Transverse colon (tissue), 4 donors: Measurements from ENCODE around the gene TLE3.

ENCODE experiments used
- EP300 ChIP-seq: sonication (generic); formaldehyde crosslinking; IDR thresholded peaks from one replicate; pipeline ENCODE4 v1.6.1; 2017; ENCODE audit warnings: antibody characterized with exemption, low read depth
- POLR2A ChIP-seq: fragments of 450-650 bp; IDR thresholded peaks from one replicate; pipeline ENCODE4 v1.6.1; 2016; ENCODE audit warnings: antibody characterized with exemption, mild to moderate bottlenecking, moderate library complexity
- POLR2AphosphoS5 ChIP-seq, 3 donors: sonication (generic); formaldehyde crosslinking; IDR thresholded peaks; one replicate each; pipeline ENCODE4 v1.6.1; 2016; ENCODE audit warnings: antibody characterized with exemption in 3 of 3
- TF ChIP-seq, protein P1 (sequence below), 5 experiments: fragments of 200-600 bp in 3 of 5; fragments of 450-650 bp in 2 of 5; sonication (generic) in 3 of 5; IDR thresholded peaks; 1 replicate in 2 of 5; 2 replicates in 3 of 5; pipeline ENCODE4 v1.5.1; 2016 to 2017; ENCODE audit warnings: antibody characterized with exemption in 5 of 5, inconsistent platforms in 3 of 5, mild to moderate bottlenecking in 2 of 5, moderate library complexity in 1 of 5

DNA sequence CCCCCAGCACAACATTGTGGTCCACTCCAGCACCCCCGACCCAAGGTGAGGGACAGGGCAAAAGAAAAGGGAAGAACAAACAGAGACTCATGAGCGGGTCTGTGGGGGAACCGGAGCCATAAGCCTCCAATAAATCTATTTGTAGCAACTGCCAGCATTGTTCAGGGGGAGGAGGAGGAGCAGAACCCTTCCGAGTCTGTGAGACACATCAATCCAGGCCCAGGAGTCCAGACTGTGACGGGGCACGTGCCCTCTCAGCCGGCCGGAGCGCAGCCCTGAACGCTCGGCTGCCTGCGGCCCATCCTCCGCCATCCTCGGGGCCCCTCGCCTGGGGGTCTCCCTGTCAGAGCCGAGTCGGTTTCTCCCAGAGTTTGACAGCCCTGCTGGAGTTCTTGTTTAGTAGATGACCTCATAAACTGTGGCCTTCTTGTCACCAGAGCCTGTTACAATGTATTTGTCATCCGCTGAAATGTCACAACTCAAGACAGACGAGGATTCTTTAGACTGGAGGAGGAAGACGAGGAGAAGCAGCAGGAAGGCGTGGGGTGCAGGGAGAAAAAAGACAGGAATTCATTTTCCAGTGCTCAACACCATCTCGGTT, 47.9 kb downstream of the TLE3 start:
- TF ChIP-seq, protein P1, sequence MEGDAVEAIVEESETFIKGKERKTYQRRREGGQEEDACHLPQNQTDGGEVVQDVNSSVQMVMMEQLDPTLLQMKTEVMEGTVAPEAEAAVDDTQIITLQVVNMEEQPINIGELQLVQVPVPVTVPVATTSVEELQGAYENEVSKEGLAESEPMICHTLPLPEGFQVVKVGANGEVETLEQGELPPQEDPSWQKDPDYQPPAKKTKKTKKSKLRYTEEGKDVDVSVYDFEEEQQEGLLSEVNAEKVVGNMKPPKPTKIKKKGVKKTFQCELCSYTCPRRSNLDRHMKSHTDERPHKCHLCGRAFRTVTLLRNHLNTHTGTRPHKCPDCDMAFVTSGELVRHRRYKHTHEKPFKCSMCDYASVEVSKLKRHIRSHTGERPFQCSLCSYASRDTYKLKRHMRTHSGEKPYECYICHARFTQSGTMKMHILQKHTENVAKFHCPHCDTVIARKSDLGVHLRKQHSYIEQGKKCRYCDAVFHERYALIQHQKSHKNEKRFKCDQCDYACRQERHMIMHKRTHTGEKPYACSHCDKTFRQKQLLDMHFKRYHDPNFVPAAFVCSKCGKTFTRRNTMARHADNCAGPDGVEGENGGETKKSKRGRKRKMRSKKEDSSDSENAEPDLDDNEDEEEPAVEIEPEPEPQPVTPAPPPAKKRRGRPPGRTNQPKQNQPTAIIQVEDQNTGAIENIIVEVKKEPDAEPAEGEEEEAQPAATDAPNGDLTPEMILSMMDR (IDR thresholded peaks at IDR 0.05), result no peak
- TF ChIP-seq POLR2A (no peak), POLR2AphosphoS5 (IDR thresholded peaks at IDR 0.05) (no peak), EP300 (no peak)
